Measurements from ENCODE around the gene LINGO3.

LINGO3 gene

DNA sequence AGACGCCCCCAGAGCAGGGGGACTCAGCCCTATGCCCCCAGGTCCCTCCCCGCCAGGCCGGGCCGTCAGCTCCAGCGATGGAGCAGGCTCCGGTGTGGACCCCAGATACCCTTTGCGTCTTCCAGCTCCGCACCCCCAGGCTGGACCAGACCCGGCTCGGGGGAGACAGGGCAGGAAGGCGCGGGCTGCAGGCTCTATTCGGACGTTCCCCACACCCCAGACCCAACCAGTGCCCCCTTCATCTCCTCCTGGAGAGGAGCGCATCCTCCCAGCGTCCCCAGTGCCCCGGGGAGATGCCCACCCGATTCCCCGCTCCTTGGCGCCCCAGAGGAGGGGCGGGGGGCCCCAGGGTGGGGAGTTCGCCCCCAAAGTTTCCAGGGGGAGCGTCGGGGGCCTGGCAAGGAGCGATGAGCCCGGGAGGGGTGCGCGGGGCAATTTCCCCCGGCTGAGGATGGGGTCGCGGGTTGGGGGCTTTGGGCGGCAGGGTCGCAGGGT, 389 bp downstream of the LINGO3 start:
- no peak for DNase-seq (ENCODE audit: low read depth in 3 of 3, low spot score in 1 of 3)

DNA sequence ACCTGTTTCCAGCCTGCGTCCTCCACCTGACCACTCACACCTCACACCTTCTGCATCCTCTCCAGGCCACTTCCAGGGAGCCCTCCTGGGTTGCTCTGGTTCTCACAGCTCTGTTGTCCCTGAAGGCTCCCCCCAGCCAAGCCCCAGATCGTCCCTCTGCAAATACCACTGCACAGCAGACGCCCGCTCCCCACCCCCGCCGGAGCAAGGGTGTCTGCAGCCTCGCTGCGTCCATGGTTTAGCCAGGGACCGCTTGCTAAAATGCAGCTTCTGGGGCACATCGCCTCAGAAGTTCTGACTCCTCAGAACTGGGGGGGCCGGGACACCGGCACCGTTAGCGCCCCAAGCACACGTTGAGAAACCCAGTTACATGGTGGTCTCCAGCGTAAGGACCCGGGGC, 983 bp downstream of the LINGO3 start:
- DNase-seq (ENCODE audit: low read depth in 3 of 3, low spot score in 1 of 3), result no peak

DNA sequence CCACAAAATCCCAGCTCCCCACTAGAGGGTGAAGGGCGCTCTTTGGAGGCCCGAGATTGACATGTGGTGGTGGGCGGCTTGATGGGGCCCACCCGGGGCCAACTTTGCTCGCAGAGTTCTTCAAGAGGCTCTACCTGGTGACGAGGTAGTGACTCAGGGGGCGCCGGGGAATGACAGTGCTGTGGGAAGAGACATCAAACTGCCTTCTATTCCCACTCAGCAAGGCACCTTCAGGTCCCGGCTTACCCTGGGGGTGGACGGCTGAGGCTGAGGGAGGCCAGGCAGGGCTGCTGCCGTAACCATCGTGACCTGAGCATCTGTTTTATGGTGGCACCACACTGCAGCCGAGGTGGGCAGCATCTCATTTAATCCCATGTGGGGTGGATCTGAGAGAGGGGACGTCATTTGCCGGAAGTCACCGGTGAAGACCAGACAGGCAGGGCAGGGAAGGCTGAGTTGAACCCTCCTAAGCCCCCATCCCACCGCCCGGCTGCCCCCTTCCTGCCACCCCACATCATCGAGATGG, 1.6 kb downstream of the LINGO3 start:
- no peak for DNase-seq (ENCODE audit: low read depth in 3 of 3, low spot score in 1 of 3)

- no peak for DNase-seq (ENCODE audit: low read depth in 3 of 3, low spot score in 1 of 3)
Measured at GRCh38 chr19:2305452-2306280, 2.3 kb downstream of the LINGO3 start.

- DNase-seq (ENCODE audit: low read depth in 3 of 3, low spot score in 1 of 3), result no peak
Measured at GRCh38 chr19:2303211-2303798, 4.6 kb downstream of the LINGO3 start.

DNA sequence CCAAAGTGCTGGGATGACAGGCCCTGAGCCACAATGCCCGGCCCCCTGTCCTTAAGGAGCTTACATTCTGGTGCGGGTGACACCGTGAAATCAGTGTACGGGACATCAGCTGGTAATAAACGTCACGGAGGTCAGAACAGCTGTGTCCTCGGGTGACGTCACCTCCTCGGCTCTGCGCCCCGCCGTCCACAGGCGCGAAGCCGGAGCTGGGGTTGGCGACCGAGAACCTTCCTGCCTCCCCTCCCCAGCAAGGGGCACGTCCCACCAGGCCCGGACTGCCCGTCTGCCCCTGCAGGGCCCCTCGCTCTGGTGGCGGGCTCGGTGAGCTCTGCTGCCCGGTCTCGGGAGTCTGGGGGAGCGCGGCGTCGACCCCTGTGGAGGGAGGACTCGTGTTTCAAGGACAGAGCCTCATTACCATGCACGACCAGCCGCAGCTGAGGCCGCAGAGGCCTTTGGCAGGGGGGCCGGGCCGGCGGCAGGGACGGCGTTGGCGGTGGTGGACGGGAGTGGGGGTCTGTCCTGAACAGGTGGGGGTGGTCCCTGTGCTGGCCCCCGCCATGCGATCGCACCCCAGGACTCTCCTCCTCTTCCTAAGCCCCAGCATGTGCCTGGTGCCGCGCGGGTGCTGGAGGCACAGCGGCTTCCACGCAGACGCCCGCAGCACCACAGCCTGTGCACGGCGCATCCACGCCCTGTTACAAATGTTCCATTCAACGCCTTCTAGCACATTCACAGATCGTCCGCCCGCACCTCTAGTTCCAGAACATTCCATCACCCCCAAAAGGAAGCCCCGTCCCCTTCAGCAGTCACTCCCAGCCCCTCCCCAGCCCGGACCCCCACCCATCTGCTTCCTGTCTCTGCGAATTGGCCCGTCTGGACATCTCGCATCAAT, 5.4 kb downstream of the LINGO3 start:
- DNase-seq (ENCODE audit: low read depth in 3 of 3, low spot score in 1 of 3), result no peak

- DNase-seq (ENCODE audit: low read depth in 3 of 3, low spot score in 1 of 3), result no peak
Measured at GRCh38 chr19:2300533-2300932, 7.4 kb downstream of the LINGO3 start.

GRCh38 chr19:2296141-2296540, 11.8 kb downstream of the LINGO3 start:
- DNase-seq (ENCODE audit: low read depth in 3 of 3, low spot score in 1 of 3), result no peak

DNA sequence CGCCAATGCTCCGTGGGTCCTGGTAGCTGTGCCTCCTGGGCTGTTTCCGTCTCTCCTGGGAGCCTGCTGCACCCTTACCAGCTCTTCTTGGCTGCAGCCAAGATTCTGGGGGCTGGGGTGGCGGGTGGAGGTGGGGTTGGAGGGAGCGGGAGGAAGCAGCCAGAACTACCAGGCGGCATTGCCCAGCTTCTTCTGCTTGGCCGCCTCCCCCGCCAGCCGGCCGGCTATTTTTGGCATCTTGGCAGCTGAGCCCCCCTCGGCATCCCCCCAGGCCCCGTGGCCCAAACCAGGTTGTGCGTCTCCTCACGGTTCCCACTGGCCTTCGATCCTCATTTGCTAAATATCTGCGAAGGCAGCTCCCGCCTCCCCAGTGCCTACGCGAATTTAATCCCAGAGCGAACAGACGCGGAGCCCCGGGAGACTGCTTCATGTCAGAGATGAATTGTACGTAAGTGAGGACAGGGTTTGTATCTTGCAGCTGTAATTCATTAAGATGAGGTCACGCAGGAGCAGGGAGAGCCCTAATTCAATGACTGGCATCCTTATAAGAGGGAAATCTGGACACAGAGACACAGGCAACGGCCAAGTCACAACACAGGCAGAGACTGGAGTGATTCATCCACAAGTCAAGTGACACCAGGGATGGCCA, 13.1 kb downstream of the LINGO3 start:
- no peak for DNase-seq (ENCODE audit: low read depth in 3 of 3, low spot score in 1 of 3)

GRCh38 chr19:2291185-2291751, 16.7 kb downstream of the LINGO3 start:
- no peak for DNase-seq (ENCODE audit: low read depth in 3 of 3, low spot score in 1 of 3)

- no peak for DNase-seq (ENCODE audit: low read depth in 3 of 3, low spot score in 1 of 3)
Measured at GRCh38 chr19:2290441-2291184, 17.3 kb downstream of the LINGO3 start.

DNA sequence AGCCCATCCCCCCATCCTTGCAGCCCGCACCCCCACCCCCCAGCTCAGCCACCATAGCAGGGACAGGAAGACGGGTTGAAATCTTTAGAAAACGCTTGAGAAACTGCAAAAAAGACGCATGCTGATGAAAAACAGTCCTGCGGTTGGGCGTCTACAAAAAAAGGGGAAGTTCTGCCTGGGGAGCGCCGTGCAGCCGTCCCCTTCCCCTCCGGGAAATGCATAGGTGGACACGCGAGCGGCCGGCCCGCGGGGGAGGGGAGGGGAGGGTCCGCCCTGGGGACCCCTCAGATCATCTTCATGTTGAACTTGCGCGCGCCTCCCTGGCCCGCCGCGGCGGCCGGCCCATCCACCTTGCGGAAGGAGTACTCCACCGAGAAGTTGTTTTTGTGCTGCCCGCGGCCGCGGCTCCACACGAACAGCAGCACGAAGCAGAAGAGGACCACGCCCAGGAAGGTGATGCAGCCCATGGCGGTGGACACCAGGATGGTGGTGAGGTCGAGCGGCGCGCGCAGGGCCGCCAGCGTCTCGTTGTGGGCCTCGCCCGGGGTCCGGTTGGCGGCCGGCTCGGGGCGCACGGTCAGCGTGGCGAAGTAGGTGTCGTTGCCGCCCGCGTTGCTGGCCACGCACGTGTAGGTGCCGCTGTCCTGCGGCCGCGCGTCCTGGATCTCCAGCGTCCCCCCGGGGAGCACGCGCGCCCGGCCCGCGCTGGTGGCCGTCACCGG, 18.1 kb downstream of the LINGO3 start:
- no peak for DNase-seq (ENCODE audit: low read depth in 3 of 3, low spot score in 1 of 3)

- no peak for DNase-seq (ENCODE audit: low read depth in 3 of 3, low spot score in 1 of 3)
Measured at GRCh38 chr19:2288818-2289713, 18.9 kb downstream of the LINGO3 start.

DNA sequence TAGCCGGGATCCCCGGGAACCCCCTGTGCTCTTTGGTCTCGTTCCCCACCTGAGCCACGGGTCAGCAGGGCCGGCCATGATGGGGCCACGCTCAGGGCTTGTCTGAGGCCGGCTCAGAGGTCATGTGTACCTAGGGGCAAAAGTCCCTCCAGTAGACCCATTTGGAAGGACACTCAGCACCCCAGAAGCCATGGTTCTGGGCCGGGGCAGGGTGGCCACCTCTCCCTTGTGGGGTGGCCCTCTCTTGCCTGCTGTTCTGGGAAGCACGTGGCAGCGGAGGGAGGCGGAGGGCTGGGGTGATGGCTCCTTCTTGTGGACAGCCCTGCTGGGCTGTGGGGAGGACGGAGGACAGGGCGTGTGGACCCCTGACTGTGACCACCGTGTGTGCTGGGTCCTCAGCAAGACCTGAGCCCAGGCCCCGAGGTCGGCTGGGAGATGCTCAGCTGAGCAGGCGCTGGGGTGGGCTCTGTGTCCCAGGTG, 19.6 kb downstream of the LINGO3 start:
- DNase-seq (ENCODE audit: low read depth in 3 of 3, low spot score in 1 of 3), result no peak

DNA sequence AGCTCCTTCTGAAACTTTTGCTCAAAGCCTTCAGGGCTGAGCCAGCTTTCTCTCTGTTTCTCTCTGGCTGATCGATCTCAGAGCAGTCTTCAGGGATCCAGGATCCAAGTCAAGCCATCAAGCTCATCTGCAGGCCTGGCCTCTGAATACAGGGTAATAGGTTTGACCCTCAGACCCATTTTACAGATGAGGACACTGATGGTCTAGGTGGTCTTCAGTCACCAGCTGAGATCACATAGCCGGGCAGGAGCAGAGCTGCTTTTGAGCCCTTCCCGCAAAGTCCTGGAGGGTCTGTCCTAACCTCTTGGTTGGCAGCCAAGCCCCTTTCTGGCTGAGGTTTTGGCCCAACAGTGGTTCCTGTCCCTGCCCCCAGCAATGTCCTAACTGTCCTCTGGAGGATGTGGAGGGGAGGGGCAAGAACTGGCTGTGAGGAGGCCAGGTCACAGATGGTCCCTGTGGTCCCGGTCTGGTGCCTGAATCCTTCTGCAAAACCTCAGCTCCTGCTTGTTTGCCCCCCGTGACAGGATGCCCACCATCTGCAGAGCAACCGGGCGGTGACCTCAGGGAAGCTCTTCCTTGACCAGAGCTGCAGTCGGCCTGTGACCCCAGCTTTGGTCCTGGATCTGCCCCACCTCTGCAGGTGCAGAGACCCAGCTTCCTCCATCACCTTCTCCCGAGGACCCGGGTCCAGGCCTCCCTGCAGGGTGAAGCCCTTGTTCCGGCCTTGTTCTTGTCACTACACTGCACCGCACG, 20.2 kb downstream of the LINGO3 start:
- DNase-seq (ENCODE audit: low read depth in 3 of 3, low spot score in 1 of 3), result no peak

DNA sequence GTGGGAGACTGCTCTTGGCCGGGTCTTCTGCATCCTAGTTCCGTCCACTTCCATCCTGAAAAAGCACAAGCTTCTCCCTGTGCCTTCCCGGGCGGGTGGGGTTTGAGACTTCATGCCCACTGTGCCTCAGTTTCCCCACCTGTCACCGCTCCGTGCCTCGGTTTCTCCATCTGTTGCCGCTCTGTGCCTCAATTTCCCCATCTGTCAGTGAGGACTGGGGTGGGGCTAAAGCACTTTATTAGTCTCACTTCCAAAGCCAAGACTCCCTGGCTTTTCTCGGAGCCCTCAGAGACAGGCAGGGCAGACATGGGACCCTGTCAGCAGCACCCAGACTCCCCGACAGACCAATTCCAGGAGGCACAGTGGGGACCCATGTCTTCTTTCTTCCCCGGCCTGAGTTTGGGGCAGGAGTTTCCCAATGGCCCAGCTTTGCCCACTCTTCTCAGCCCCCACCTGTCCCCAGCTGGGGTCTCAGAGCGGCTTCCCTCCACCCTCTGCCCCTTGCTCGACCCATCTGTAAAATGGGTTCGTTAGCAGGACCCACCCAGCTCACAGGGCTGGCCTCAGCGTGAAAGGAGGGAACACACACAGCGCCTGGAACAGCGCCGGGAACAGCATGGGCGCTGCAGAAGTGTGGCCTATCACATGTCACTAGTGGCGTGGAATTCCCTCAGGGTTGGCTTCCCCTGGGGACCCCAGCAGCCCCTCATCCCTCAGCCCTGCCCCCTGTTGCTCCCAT, 21.4 kb downstream of the LINGO3 start:
- no peak for DNase-seq (ENCODE audit: low read depth in 3 of 3, low spot score in 1 of 3)
